K562 treated with DMSO at 1 percent for 48 hours (cell line): ENCODE measurements around the gene VSIG10L2. TPM values are rescaled to one million over a fixed set of nuclear protein-coding genes. Genes with fewer than 3 reads are reported as not detected.

Experiments
- total RNA-seq: library from RNA; unstranded; fragments of 300-600 nt; gene quantifications from 2 replicates; pipeline ENCODE4 v1.2.3, GENCODE V29; 2022; ENCODE audit warnings: low replicate concordance; ENCODE audit errors: extremely low read depth

Gene VSIG10L2
- not detected in 2 replicates for total RNA-seq

DNA sequence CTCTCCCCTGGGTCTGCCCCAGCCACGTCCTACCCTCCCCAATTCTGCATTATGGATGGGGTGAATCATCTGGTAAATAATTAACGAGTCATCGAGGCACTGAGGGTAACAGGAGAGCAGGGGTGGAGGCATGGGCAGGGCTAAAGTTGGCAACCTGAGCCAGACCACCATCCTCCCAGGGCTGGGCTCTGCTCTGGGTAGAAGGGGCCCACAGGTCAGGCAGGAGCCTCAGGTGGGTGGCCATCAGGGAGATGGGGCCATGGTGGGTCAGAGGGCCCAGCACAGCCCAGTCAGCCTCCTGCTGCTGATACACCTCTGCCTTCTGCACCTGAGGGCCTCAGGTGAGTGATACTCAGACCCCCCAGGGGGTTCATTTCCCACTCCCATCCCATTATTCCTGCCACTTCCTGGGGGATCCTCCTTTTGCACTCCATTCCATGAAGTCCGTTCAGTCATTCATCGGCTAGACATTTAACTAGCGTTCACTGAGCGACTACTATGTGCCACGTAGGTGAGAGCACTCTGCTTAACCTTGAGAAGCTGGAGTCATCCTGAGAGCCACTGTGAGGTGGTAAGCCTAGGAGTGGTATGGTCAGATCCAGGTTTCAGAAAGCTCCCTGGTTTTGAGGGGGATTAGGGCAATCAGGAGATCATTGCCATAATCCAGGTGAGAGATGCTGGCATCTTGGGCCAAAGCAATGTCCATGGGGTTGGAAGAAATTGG, at the start of gene VSIG10L2:
TSS of gene VSIG10L2 (plus strand) at position 248 of the 724 bp plus-strand sequence. CDS start at position 260, 12 bp downstream.

DNA sequence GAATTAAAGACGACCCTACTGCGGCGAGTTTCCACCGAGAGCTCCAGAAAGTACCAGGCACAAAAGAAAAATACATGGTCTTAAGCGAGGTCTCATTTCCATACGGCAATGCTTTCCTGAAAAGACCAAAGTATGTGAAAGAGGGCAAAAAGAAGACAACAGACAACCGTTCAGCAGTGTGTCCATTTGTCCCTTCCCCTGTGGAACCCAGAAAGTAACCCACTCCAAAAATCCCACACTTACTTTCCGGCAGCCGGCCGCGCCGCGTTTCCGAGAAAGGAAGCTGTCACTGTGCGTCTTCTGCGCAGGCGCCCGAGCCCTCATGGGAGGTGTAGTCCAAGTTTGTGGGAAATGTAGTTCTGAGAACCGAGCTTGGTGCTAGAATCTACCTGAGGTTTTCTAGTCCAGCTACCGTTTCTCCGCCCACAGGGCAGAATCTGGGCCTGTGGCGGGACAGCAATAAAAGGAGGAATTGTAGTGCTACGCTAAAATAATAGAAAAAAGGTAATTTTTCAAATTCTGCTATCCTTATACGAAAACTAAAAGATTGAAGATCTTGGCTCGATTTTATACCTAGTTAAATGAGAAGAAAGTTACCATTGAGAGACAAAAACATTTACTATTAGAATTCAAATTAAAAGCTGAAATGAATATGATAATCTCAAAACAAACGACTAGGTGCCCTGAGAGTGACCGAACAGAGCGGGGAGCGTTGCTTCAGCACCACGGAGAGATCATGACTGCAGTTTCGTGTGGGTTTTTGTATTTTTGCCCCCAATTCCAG, 42.7 kb upstream of the VSIG10L2 start, which contains the start of gene PUS3:
TSS of gene PUS3 (minus strand) at position 280 of the 784 bp plus-strand sequence. CDS start 6,922 bp downstream, outside the sequence.

GRCh38 chr11:125903711-125904659, 41.9 kb upstream of the VSIG10L2 start, which contains the start of gene DDX25:
TSS of gene DDX25 (plus strand) at chr11:125904508. CDS start at chr11:125904518, 10 bp downstream.

Other genes starting within 250 kb of the VSIG10L2 start
- gene PATE1, start 199.8 kb upstream of the VSIG10L2 start, total RNA-seq = not detected in 2 replicates
- not detected in 2 replicates for gene PATE2, start 167.2 kb upstream of the VSIG10L2 start, total RNA-seq
- not detected in 2 replicates for gene PATE3, start 157.9 kb upstream of the VSIG10L2 start, total RNA-seq
- not detected in 2 replicates for gene PATE4, start 112.7 kb upstream of the VSIG10L2 start, total RNA-seq
- gene HYLS1, start 58.4 kb upstream of the VSIG10L2 start, total RNA-seq = not detected in 2 replicates
- not detected in 2 replicates for gene PUS3, start 42.8 kb upstream of the VSIG10L2 start, total RNA-seq
- not detected in 2 replicates for gene DDX25, start 41.5 kb upstream of the VSIG10L2 start, total RNA-seq
- gene CDON, start 116.8 kb downstream of the VSIG10L2 start, total RNA-seq = not detected in 2 replicates